ENCODE data around the gene TSPAN15. TPM values are rescaled to one million over a fixed set of nuclear protein-coding genes. Genes with fewer than 3 reads are reported as not detected.
A peak's percentile ranks its signal among the peaks of the same experiment; 100 is the strongest.
"Not testable (repeated sequence)": the region's sequence is repeated elsewhere in the genome, so short reads cannot be mapped to it uniquely, and the experiment has no call there.

TSPAN15 gene
- total RNA-seq, 2 donors from 2014 or later = 1.3 to 1.9 TPM

DNA sequence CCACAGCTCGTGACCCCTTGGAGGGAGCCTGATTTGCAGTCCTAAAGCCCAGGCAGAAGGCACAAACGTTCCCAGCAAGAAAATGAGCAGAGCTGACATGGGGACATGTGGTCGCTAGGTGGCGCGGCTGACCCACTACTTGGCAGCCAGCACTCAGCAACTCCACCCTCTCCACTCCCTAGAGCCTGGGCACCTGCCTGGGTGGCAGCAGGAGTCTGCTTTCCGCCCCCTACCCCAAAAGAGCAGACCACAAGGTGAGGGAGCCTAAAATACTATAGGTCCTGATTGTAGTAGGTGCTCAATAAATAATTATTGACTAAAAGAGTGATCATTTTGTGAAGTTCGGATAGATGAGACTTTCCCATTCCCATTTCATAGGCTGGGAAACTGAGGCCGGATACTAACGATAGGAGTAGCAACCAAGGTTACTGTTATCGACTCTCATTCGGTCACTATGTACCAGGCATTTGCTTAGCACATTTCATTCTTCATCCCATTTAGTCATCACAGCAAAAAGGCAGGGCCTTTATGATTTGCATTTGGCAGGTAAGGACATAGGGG is 64.5 kb downstream of the TSPAN15 start:
- H3K27ac Mint-ChIP-seq = no peak overlapping the region
- DNase-seq (ENCODE audit: low spot score in 2 of 2) = peak; percentile 68 to 79
- H3K9me3 Mint-ChIP-seq = no peaks in the 10 kb centered on the region
- peak; percentile 95 to 96 for ATAC-seq
- no peaks in the 10 kb centered on the region for H3K36me3 Mint-ChIP-seq

DNA sequence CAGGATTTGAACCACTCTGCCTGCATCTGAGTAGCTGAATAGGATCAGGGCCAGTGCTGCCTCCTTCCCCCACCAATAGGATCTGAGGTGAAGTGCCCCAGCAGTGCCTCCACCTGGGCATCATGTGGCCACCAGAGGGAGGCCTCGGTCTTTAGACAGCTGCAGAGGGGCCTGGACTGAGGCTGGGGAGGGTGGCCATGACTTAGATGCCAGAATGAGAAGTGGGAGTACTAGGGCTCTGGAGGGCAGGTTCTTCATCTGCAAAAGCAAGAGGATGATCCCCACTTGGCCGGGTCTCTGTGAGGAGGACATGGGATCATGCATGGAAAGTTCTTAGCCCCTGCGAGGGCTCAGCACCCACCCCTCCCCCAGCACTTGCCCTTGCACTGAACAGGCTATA is 65.1 kb downstream of the TSPAN15 start:
- ATAC-seq = peak; percentile 77 to 85
- Mint-ChIP-seq H3K36me3 (no peaks in the 10 kb centered on the region), H3K9me3 (no peaks in the 10 kb centered on the region)

DNA sequence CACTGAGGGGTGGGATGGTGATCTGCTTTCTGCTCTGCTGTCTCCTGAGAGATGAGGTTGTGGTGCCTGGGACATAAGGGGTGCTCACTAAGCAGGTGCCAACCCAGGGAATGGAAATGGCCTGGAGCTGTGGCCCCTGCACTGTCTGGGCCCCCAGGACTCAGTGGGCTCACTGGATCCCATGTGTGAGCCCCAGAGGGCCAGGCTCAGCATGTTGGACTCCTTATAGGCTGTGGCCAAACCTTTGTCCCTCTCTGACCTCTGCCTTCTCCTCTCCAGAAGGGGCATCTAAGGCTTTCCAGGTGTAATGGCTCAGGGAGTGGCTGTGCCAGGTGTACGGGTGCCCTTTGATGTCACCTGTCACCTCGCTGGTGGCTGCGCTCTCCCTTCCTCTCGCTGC is 65.5 kb downstream of the TSPAN15 start:
- ATAC-seq (no peak), DNase-seq (ENCODE audit: low spot score in 2 of 2) (no peak)
- H3K9me3 Mint-ChIP-seq = no peaks in the 10 kb centered on the region
- H3K27ac Mint-ChIP-seq = no peak overlapping the region
- H3K36me3 Mint-ChIP-seq = no peaks in the 10 kb centered on the region

More for the DNA sequence above, 65.1 kb downstream of the TSPAN15 start:
- H3K27ac Mint-ChIP-seq = no peak overlapping the region
- peak in 1 of 2 donors; percentile 34 for DNase-seq (ENCODE audit: low spot score in 2 of 2)

DNA sequence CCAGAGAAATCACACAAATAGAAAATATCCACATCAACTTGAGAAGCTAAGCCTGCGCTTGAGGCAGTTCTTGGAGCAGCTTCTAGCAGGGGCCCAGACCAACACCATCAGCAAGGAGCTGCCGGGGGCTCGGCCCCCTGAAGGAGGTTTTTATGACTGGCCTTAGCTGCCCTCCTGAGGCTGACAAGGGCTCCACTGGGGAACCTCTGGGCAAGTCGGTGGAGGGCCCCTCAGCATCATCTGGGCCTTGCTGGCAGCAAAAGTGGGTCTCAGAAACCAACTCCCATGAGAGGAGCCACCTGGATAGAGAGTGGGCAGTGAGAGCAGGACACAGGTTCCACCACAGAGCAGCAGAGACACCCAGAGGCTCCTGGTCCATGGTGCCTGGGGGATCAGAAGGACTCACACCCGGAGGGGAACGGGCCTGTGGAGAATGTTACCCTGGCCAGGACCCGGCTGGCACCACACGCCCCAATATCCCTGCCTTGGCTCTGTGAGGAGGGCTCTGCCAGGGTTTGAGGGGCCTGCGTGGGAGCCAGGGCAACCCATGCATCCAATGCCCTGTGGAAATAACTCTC is 66.1 kb downstream of the TSPAN15 start:
- H3K36me3 Mint-ChIP-seq = no peaks in the 10 kb centered on the region
- ATAC-seq = no peak
- H3K27ac Mint-ChIP-seq = no peak overlapping the region
- DNase-seq (ENCODE audit: low spot score in 2 of 2) = no peak
- no peaks in the 10 kb centered on the region for H3K9me3 Mint-ChIP-seq

DNA sequence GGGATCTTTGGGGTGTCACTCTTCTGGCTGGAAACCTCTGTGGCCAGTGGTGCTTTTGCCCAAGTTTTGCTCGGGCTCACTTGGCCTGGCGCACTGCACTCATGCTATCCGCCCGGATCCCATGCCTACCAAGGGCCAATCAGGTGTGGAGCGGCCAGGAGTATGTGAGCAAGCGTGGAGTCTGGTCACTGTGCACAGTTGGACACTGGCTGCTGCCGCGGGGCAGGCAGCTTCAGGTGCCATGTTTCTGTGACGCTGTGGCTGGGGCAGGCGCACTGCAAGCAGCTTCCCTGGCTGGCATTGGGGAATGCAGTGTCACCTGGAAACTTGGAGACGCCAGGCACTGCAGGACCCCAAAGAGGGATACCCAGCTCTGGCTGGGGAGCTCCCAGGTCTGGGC is 76.7 kb downstream of the TSPAN15 start:
- H3K9me3 Mint-ChIP-seq = no peaks in the 10 kb centered on the region
- no peak for DNase-seq (ENCODE audit: low spot score in 2 of 2)
- no peak overlapping the region for H3K27ac Mint-ChIP-seq
- H3K36me3 Mint-ChIP-seq = no peaks in the 10 kb centered on the region
- ATAC-seq = no peak

DNA sequence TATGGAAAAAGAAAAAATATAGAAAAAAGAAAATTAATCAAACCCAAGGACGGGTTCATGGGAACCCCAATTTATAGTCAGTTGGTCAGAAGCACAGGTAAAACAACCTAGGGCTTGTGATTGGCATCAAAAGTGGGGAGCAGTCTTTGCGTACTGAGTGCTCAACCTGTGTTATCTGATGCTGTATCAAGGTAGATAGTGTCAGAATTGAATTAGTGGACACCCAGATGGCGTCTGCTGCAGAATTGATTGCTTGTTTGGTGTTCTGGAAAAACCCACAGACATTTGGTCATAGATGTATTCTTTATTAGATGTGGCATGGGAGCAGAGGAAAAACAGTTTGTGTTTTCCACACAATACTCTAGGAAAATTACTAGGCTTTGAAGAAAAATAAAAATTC is 82.4 kb downstream of the TSPAN15 start:
- no peak overlapping the region for H3K27ac Mint-ChIP-seq
- no peak for ATAC-seq

DNA sequence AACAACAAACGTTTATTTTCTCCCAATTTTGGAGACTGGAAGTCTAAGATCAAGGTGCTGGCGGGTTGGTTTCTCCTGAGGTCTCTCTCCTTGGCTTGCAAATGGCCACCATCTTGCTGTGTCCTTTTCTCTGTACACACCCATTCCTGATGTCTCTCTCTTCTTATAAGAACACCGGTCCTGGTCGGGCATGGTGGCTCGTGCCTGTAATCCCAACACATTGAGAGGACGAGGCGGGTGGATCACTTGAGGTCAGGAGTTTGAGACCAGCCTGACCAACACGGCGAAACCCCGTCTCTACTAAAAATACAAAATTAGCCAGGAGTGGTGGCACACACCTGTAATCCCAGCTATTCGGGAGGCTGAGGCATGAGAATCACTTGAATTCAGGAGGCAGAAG is 85.3 kb downstream of the TSPAN15 start:
- ATAC-seq; H3K36me3 Mint-ChIP-seq; H3K27ac Mint-ChIP-seq; DNase-seq (ENCODE audit: low spot score in 2 of 2): not testable (repeated sequence)
- peaks cover 8 to 18% of the 10 kb centered on the region in 2 donors for H3K9me3 Mint-ChIP-seq

More for the DNA sequence above, 82.4 kb downstream of the TSPAN15 start:
- peaks cover 2 to 4% of the 10 kb centered on the region in 2 donors for H3K9me3 Mint-ChIP-seq
- no peaks in the 10 kb centered on the region for H3K36me3 Mint-ChIP-seq
- DNase-seq (ENCODE audit: low spot score in 2 of 2) = no peak

DNA sequence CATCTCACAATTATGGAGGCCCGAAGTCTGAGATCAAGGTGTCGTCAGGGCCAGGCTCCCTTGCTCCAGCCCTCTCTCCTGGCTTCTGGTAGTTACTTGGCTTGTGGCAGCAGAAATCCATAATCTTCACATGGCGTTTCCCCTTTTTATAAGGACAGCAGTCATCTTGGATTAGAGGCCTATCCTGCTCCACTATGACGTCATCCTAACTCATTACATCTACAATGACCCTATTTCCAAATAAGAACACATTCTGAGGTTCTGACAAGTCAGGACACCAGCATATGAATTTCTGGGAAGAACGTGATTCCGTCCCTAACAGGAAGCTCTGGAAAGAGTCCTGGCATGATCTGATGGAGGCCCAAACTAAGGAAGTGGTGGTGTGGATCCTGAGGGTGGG is 86.2 kb downstream of the TSPAN15 start:
- no peak for DNase-seq (ENCODE audit: low spot score in 2 of 2)
- Mint-ChIP-seq H3K36me3 (peaks cover 0 to 18% of the 10 kb centered on the region in 2 donors), H3K9me3 (peaks cover 8 to 24% of the 10 kb centered on the region in 2 donors), H3K27ac (no peak overlapping the region)
- no peak for ATAC-seq

DNA sequence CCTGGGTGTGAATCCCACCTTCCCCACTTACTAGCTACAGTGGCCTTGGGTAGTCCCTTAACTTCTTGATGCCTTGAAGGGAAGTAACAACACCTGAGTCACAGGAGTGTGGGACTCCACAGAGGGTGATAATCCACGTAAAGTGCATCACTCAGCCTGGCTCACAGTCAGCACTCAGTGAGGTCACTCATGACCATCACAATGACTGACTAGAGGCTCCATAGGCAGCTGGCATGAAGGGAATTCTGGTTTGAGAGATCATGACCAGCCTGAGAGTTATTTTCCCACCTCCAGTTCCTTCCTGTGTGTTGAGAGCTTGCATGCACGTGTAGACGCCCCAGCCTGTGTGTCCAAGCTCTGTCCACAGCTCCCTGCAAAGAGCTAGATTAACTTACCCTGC is 87.2 kb downstream of the TSPAN15 start:
- Mint-ChIP-seq H3K9me3 (peaks cover 5 to 24% of the 10 kb centered on the region in 2 donors), H3K36me3 (peaks cover 0 to 19% of the 10 kb centered on the region in 2 donors), H3K27ac (no peak overlapping the region)
- ATAC-seq = no peak
- DNase-seq (ENCODE audit: low spot score in 2 of 2) = no peak

DNA sequence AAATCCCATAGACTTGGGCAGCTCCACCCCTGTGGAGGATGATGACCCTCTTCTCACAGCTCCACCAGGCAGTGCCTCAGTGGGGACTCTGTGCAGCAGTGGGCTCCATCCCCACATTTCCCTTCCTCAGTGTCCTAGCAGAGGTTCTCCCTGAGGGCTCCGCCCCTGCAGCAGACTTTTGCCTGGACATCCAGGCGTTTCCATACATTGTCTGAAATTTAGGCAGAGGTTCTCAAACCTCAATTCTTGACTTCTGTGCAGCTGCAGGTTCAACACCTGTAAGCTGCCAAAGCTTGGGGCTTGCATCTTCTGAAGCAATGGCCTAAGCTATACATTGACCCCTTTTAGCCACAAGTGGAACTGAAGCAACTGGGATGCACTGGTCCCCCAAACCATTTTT is 90.2 kb downstream of the TSPAN15 start:
- DNase-seq (ENCODE audit: low spot score in 2 of 2) (no peak), ATAC-seq (no peak)
- H3K27ac Mint-ChIP-seq = no peak overlapping the region
- H3K36me3 Mint-ChIP-seq = peaks cover 0 to 19% of the 10 kb centered on the region in 2 donors
- H3K9me3 Mint-ChIP-seq = peaks cover 5 to 27% of the 10 kb centered on the region in 2 donors

DNA sequence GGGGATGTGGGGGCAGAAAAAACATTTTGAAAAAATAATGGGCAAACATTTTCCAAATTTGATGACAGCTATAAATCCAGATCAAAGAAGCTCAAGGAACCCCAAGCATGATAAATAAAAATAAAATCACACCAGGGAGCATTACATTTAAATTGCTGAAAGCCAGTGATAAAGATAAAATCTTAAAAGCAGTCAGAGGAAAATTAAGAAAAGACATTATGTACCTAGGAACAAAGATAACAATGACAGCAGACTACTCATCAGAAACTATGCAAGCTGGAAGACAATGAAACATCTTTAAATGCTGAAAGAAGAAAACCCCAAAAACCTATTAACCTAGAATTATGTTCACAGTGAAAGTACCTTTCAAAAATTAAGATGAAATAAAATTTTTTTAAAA is 98.7 kb downstream of the TSPAN15 start:
- Mint-ChIP-seq H3K36me3 (peaks cover 12 to 13% of the 10 kb centered on the region in 2 donors), H3K27ac (no peak overlapping the region), H3K9me3 (peaks cover 21 to 26% of the 10 kb centered on the region in 2 donors)
- DNase-seq (ENCODE audit: low spot score in 2 of 2) (no peak), ATAC-seq (no peak)

DNA sequence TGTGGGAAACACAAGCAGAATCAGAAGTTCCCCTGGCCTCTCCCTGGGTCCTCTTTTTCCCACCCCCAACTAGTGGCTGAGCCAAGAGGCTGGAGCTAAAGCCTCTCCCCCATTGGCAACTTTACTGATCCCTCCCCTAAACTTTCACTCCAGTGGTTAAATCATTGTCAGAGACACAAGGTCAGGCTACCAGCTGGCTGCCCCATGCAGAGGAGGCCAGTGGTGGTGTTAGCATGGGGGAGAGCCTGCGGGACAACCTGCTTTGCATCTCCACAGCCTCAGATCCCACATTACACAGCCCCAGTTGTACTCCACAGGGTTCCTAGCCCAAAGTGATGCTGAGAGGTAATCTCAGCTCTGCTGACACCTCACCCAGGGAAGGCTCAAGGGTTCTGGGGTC is 101.0 kb downstream of the TSPAN15 start:
- ATAC-seq = no peak
- no peak overlapping the region for H3K27ac Mint-ChIP-seq
- peaks cover 12 to 13% of the 10 kb centered on the region in 2 donors for H3K36me3 Mint-ChIP-seq
- H3K9me3 Mint-ChIP-seq = peaks cover 18 to 21% of the 10 kb centered on the region in 2 donors
- DNase-seq (ENCODE audit: low spot score in 2 of 2) = no peak

DNA sequence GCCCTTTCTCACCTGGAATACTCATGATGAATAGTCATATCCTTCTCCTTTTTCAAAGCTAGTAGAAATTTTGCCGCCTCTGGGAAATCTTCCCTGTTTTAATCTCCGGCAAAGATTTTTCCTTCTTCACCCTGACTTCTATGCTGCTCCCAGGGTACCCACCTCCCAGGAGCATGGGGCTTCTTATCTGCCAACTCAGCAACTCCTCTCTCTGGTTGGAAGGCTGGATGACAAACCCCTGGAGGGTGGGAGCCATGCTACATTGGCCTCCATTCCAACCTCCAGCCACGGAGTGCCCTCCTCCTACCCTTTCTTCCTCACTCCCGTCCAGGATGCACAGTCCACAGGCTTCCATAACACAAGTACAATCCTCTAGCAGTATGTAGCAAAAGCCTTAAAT is 102.1 kb downstream of the TSPAN15 start:
- no peak overlapping the region for H3K27ac Mint-ChIP-seq
- ATAC-seq (no peak), DNase-seq (ENCODE audit: low spot score in 2 of 2) (no peak)
- H3K9me3 Mint-ChIP-seq = peaks cover 15 to 19% of the 10 kb centered on the region in 2 donors
- peaks cover 10 to 12% of the 10 kb centered on the region in 2 donors for H3K36me3 Mint-ChIP-seq

DNA sequence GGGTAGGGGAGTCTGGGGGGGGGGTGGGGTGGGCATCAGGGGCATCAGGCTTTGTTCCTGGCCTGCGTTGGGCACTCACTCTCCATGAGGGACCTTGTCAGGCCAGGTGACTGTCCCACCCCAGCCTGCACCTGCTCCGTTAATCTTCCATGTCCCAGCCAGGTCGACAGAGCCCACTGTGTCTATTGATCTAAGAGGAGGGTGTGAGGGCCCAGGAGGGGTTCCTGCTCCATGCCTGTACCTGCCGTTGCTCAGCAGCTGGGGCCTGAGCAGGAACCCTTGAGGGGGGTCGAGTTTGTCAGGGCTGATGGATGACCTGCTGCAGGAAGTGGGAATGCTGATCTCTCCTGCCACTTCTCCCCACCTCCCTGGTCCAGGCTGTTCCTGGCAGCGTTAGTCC is 103.3 kb downstream of the TSPAN15 start:
- no peak overlapping the region for H3K27ac Mint-ChIP-seq

More for the DNA sequence above, 103.3 kb downstream of the TSPAN15 start:
- Mint-ChIP-seq H3K36me3 (peaks cover 5 to 8% of the 10 kb centered on the region in 2 donors), H3K9me3 (peaks cover 9 to 13% of the 10 kb centered on the region in 2 donors)
- DNase-seq (ENCODE audit: low spot score in 2 of 2) (no peak), ATAC-seq (no peak)

Other genes starting within 250 kb of the TSPAN15 start
- under 1 TPM; 0.41 to 0.46 TPM for gene HKDC1, start 231.1 kb upstream of the TSPAN15 start, total RNA-seq
- 100 to 1,000 TPM; 157 to 235 TPM for gene HK1, start 173.0 kb upstream of the TSPAN15 start, total RNA-seq
- under 1 TPM in 1 of 2 donors, not detected in 1; 0.16 TPM for gene TACR2, start 34.5 kb upstream of the TSPAN15 start, total RNA-seq
- gene NEUROG3, start 122.0 kb downstream of the TSPAN15 start, total RNA-seq = under 1 TPM in 1 of 2 donors, not detected in 1; 0.18 TPM
- 10 to 100 TPM in 1 of 2 donors, 1 to 10 TPM in 1; 9.0 to 29.8 TPM for gene FAM241B, start 178.8 kb downstream of the TSPAN15 start, total RNA-seq